Liver (tissue), 3 donors: Measurements from ENCODE around the gene AGBL4.

Source experiments
- EGR1 ChIP-seq, 2 donors: IDR thresholded peaks; 2 replicates each; pipeline ENCODE4 v1.6.1; 2016 to 2018; ENCODE audit warnings: antibody characterized with exemption in 2 of 2, low read depth in 2 of 2
- FOXA1 ChIP-seq: IDR thresholded peaks from 2 replicates; pipeline ENCODE4 v1.6.1; 2016; ENCODE audit warnings: antibody characterized with exemption
- HNF4A ChIP-seq, 2 donors: conservative IDR thresholded peaks; 2 replicates each; pipeline ENCODE4 v1.6.1; 2016; ENCODE audit warnings: antibody characterized with exemption in 2 of 2, mild to moderate bottlenecking in 2 of 2
- JUND ChIP-seq, 2 donors: IDR thresholded peaks; 2 replicates each; pipeline ENCODE4 v1.6.1; 2016; ENCODE audit warnings: antibody characterized with exemption in 2 of 2
- NR2F2 ChIP-seq: IDR thresholded peaks from 2 replicates; pipeline ENCODE4 v1.6.1; 2016; ENCODE audit warnings: antibody characterized with exemption
- RAD21 ChIP-seq, 2 donors: IDR thresholded peaks; 2 replicates each; pipeline ENCODE4 v1.6.1; 2016; ENCODE audit warnings: antibody characterized with exemption in 2 of 2, mild to moderate bottlenecking in 2 of 2
- SP1 ChIP-seq: IDR thresholded peaks from 2 replicates; pipeline ENCODE4 v1.6.1; 2018; ENCODE audit warnings: antibody characterized with exemption, mild to moderate bottlenecking
- TAF1 ChIP-seq: conservative IDR thresholded peaks from 2 replicates; pipeline ENCODE4 v1.6.1; 2016; ENCODE audit warnings: antibody characterized with exemption, mild to moderate bottlenecking
- YY1 ChIP-seq: IDR thresholded peaks from 2 replicates; pipeline ENCODE4 v1.6.1; 2016; ENCODE audit warnings: antibody characterized with exemption, mild to moderate bottlenecking
- TF ChIP-seq, protein P1 (sequence below): fragments of 150-350 bp; IDR thresholded peaks from 2 replicates; pipeline ENCODE4 v1.5.1; 2017; ENCODE audit warnings: improper control_type of control experiment, low read depth, low read length; ENCODE audit not compliant: missing input control
- TF ChIP-seq, protein P2 (sequence below): IDR thresholded peaks from 2 replicates; pipeline ENCODE4 v1.6.1; 2016; ENCODE audit warnings: antibody characterized with exemption, mild to moderate bottlenecking
- TF ChIP-seq, protein P3 (sequence below): IDR thresholded peaks from 2 replicates; pipeline ENCODE4 v1.6.1; 2016; ENCODE audit warnings: antibody characterized with exemption
- TF ChIP-seq, protein P4 (sequence below): IDR thresholded peaks from 2 replicates; pipeline ENCODE4 v1.6.1; 2016; ENCODE audit warnings: antibody characterized with exemption
- TF ChIP-seq, protein P5 (sequence below): IDR thresholded peaks from 2 replicates; pipeline ENCODE4 v1.6.1; 2016; ENCODE audit warnings: antibody characterized with exemption
- donor health status: healthy.
- donor health status: healthy.

DNA sequence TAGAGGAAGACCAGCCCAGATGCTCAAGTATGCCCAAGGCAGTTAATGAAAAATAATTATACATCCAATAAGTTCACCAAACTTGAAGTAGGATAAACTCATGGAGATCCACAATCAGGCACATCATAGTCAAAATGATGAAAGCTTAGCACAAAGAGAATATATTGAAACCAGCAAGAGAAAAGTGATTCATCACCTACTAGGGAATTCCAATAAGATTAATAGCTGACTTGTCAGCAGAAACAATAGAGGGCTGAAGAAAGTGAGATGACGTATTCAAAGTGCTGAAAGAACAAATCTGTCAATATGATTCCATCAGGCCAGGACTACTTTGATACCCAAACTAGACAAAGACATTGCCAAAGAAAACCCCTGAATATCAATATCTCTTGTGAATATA, 995.4 kb downstream of the AGBL4 start:
- TF ChIP-seq, protein P1, sequence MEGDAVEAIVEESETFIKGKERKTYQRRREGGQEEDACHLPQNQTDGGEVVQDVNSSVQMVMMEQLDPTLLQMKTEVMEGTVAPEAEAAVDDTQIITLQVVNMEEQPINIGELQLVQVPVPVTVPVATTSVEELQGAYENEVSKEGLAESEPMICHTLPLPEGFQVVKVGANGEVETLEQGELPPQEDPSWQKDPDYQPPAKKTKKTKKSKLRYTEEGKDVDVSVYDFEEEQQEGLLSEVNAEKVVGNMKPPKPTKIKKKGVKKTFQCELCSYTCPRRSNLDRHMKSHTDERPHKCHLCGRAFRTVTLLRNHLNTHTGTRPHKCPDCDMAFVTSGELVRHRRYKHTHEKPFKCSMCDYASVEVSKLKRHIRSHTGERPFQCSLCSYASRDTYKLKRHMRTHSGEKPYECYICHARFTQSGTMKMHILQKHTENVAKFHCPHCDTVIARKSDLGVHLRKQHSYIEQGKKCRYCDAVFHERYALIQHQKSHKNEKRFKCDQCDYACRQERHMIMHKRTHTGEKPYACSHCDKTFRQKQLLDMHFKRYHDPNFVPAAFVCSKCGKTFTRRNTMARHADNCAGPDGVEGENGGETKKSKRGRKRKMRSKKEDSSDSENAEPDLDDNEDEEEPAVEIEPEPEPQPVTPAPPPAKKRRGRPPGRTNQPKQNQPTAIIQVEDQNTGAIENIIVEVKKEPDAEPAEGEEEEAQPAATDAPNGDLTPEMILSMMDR: no peak
- TF ChIP-seq EGR1 (IDR thresholded peaks at IDR 0.05; ENCODE audit: low read depth in 2 of 2) (no peak), FOXA1 (no peak), NR2F2 (no peak), RAD21 (IDR thresholded peaks at IDR 0.05) (no peak), TAF1 (no peak), SP1 (no peak), JUND (IDR thresholded peaks at IDR 0.05) (no peak), HNF4A (conservative IDR thresholded peaks at IDR 0.05) (no peak), YY1 (no peak)
- TF ChIP-seq, protein P2, sequence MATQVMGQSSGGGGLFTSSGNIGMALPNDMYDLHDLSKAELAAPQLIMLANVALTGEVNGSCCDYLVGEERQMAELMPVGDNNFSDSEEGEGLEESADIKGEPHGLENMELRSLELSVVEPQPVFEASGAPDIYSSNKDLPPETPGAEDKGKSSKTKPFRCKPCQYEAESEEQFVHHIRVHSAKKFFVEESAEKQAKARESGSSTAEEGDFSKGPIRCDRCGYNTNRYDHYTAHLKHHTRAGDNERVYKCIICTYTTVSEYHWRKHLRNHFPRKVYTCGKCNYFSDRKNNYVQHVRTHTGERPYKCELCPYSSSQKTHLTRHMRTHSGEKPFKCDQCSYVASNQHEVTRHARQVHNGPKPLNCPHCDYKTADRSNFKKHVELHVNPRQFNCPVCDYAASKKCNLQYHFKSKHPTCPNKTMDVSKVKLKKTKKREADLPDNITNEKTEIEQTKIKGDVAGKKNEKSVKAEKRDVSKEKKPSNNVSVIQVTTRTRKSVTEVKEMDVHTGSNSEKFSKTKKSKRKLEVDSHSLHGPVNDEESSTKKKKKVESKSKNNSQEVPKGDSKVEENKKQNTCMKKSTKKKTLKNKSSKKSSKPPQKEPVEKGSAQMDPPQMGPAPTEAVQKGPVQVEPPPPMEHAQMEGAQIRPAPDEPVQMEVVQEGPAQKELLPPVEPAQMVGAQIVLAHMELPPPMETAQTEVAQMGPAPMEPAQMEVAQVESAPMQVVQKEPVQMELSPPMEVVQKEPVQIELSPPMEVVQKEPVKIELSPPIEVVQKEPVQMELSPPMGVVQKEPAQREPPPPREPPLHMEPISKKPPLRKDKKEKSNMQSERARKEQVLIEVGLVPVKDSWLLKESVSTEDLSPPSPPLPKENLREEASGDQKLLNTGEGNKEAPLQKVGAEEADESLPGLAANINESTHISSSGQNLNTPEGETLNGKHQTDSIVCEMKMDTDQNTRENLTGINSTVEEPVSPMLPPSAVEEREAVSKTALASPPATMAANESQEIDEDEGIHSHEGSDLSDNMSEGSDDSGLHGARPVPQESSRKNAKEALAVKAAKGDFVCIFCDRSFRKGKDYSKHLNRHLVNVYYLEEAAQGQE: no peak
- TF ChIP-seq, protein P3, sequence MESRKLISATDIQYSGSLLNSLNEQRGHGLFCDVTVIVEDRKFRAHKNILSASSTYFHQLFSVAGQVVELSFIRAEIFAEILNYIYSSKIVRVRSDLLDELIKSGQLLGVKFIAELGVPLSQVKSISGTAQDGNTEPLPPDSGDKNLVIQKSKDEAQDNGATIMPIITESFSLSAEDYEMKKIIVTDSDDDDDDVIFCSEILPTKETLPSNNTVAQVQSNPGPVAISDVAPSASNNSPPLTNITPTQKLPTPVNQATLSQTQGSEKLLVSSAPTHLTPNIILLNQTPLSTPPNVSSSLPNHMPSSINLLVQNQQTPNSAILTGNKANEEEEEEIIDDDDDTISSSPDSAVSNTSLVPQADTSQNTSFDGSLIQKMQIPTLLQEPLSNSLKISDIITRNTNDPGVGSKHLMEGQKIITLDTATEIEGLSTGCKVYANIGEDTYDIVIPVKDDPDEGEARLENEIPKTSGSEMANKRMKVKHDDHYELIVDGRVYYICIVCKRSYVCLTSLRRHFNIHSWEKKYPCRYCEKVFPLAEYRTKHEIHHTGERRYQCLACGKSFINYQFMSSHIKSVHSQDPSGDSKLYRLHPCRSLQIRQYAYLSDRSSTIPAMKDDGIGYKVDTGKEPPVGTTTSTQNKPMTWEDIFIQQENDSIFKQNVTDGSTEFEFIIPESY: no peak
- TF ChIP-seq, protein P4, sequence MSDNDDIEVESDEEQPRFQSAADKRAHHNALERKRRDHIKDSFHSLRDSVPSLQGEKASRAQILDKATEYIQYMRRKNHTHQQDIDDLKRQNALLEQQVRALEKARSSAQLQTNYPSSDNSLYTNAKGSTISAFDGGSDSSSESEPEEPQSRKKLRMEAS: no peak
- TF ChIP-seq, protein P5, sequence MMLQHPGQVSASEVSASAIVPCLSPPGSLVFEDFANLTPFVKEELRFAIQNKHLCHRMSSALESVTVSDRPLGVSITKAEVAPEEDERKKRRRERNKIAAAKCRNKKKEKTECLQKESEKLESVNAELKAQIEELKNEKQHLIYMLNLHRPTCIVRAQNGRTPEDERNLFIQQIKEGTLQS: no peak
